ENCODE measurements around the gene SH2D6.

DNA sequence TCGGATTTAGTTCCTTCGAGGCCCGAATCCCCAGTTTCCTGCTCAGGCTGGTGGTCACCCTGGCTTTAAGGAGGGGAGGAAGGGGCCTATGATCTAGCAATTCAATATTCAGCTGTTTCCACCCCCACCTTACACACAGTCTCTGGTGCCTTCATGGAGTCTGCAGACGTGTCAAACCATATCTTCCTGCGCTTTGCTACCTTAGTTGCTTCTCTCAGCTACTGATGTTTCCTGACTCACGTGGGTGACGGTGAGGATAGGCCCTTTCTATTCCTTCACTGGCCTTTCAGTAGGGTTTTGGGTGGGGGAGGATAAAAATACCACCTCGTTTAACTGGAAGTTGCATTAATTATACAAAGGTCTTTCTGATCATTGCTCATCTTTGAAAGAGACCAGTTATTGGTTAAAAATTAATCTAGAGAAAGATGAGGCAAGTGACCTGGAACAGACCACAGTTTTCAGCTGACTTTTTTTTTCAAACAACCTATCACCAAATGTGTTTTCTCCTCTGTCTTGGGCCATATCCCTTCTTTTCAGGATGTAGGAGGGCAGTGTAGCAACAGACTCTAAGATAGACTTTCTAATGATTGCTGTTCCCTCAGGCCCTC, 49.7 kb downstream of the SH2D6 start:
- TF ChIP-seq, protein P1, sequence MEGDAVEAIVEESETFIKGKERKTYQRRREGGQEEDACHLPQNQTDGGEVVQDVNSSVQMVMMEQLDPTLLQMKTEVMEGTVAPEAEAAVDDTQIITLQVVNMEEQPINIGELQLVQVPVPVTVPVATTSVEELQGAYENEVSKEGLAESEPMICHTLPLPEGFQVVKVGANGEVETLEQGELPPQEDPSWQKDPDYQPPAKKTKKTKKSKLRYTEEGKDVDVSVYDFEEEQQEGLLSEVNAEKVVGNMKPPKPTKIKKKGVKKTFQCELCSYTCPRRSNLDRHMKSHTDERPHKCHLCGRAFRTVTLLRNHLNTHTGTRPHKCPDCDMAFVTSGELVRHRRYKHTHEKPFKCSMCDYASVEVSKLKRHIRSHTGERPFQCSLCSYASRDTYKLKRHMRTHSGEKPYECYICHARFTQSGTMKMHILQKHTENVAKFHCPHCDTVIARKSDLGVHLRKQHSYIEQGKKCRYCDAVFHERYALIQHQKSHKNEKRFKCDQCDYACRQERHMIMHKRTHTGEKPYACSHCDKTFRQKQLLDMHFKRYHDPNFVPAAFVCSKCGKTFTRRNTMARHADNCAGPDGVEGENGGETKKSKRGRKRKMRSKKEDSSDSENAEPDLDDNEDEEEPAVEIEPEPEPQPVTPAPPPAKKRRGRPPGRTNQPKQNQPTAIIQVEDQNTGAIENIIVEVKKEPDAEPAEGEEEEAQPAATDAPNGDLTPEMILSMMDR (IDR thresholded peaks at IDR 0.05): no peak
- no peak for TF ChIP-seq EZH2 (IDR thresholded peaks at IDR 0.05)

Measured in neural progenitor cell (in vitro differentiated cells).